ENCODE data around the gene CACNB2. TPM values are rescaled to one million over a fixed set of nuclear protein-coding genes. Genes with fewer than 3 reads are reported as not detected.

CACNB2 gene
- total and polyA plus RNA-seq, 2 donors (not counting 3 experiments of a cell fraction or from before 2014, with no cell fraction given) = not detected

GRCh38 chr10:18478354-18478753 lies 338.1 kb downstream of the CACNB2 start:
- Histone ChIP-seq H3K27me3 (ENCODE audit: control insufficient read depth in 2 of 2, insufficient read depth in 2 of 2, low read length in 2 of 2) (no peaks in the 10 kb centered on the region), H3K9me1 (replicated peaks; ENCODE audit: control insufficient read depth, extremely low read depth, insufficient read depth, low read length) (no peaks in the 10 kb centered on the region), H3K27ac (ENCODE audit: insufficient read depth, low read depth, low read length) (no peak overlapping the region), H3K4me2 (ENCODE audit: insufficient read depth, low read length) (no peak overlapping the region), H3K4me1 (ENCODE audit: control insufficient read depth, extremely low read depth, insufficient read depth, low read length) (no peaks in the 10 kb centered on the region), H3K4me3 (replicated peaks in 1 of 3; ENCODE audit: insufficient read depth in 1 of 3, low read depth in 1 of 3, low read length in 3 of 3) (no peak overlapping the region), H2AFZ (ENCODE audit: low read depth, low read length) (no peak overlapping the region), H4K20me1 (replicated peaks; ENCODE audit: control insufficient read depth, extremely low read depth, insufficient read depth, low read length) (no peaks in the 10 kb centered on the region), H3K9ac (replicated peaks; ENCODE audit: extremely low read depth, insufficient read depth, low read length) (no peak overlapping the region), H3K9me3 (replicated peaks; ENCODE audit: control insufficient read depth, insufficient read depth, low read length) (no peaks in the 10 kb centered on the region), H3K36me3 (ENCODE audit: control insufficient read depth in 2 of 2, extremely low read depth in 1 of 2, insufficient read depth in 2 of 2, low read length in 2 of 2) (no peaks in the 10 kb centered on the region), H3K79me2 (ENCODE audit: control insufficient read depth, insufficient read depth, low read length) (no peaks in the 10 kb centered on the region)
- DNase-seq (ENCODE audit: low read depth, low spot score) = no peak
- FAIRE-seq = no peak
- ChIA-PET POLR2A (no interaction called here), CTCF (no interaction called here)
- intact Hi-C loops (cut with micrococcal nuclease) = no loop called here
- dilution Hi-C loops (cut with MboI; ENCODE audit: extremely low pct_ligation_motif_present, low sequenced_read_pairs) = no loop called here
- TF ChIP-seq GATA2 (IDR thresholded peaks at IDR 0.05; ENCODE audit: insufficient read depth, insufficient read length, low read depth, low read length) (no peak), MAX (IDR thresholded peaks at IDR 0.05; ENCODE audit: insufficient read depth, insufficient read length) (no peak), JUN (IDR thresholded peaks at IDR 0.05; ENCODE audit: borderline replicate concordance, insufficient read depth, insufficient read length, low read depth) (no peak), POLR2AphosphoS5 (IDR thresholded peaks at IDR 0.05; ENCODE audit: insufficient read depth, low read depth, low read length) (no peak), MYC (IDR thresholded peaks at IDR 0.05; ENCODE audit: low read depth, low read length) (no peak), POLR2A (IDR thresholded peaks at IDR 0.05; ENCODE audit: low read depth, low read length) (no peak), FOS (IDR thresholded peaks at IDR 0.05; ENCODE audit: borderline replicate concordance, insufficient read depth, low read length) (no peak), CTCF (IDR thresholded peaks at IDR 0.05; ENCODE audit: extremely low read depth in 1 of 2, insufficient read depth in 1 of 2, low read depth in 1 of 2, low read length in 2 of 2) (no peak)
- BruUV-seq (replicated peaks) = no TSS peak

Measured in endothelial cell of umbilical vein (primary cell).